T-cell (primary cell): ENCODE measurements around the gene COA1. TPM values are rescaled to one million over a fixed set of nuclear protein-coding genes. Genes with fewer than 3 reads are reported as not detected.

Experiments
- ATAC-seq, 4 experiments: fragments of 200-7000 bp in 3 of 4; fragments of 150-1000 bp in 1 of 4; cut with Tn5 transposase; replicated peaks in 1 of 4; 1 replicate in 3 of 4; 2 replicates in 1 of 4; pipeline ENCODE4 v1.10.0; 2021; ENCODE audit warnings: moderate library complexity in 3 of 4, mild to moderate bottlenecking in 2 of 4, moderate number of reproducible peaks in 1 of 4
- CTCF ChIA-PET, 2 donors: fragments of 300-600 bp; sonication (Branson Sonifier 250); formaldehyde crosslinking; loops; one replicate each; lab custom pipeline; 2022; ENCODE audit warnings: antibody characterized with exemption in 2 of 2; lab: Charles Lee
- POLR2A ChIA-PET, 2 donors: fragments of 300-600 bp; sonication (Branson Sonifier 250); formaldehyde crosslinking; loops; one replicate each; lab custom pipeline; 2022; ENCODE audit warnings: antibody characterized with exemption in 2 of 2; lab: Charles Lee
- DNase-seq, 35 experiments: peaks; one replicate each; pipeline versions ENCODE4 v3.0.0 to v3.0.0-alpha.2; 2013 to 2023
- H3K27ac ChIP-seq: one replicate; pipeline ENCODE4 v1.5.1; 2013; ENCODE audit warnings: low read length
- H3K27me3 ChIP-seq, 2 experiments: replicated peaks in 1 of 2; 1 replicate in 1 of 2; 2 replicates in 1 of 2; pipeline versions ENCODE4 v1.6.1 to v1.7.0; 2013; ENCODE audit warnings: low read length in 1 of 2, mixed read lengths in 1 of 2; ENCODE audit not compliant: control insufficient read depth in 2 of 2, insufficient read depth in 2 of 2; ENCODE audit errors: extremely low read depth in 1 of 2
- H3K36me3 ChIP-seq, 2 donors: 1 replicate in 1 of 2; 2 replicates in 1 of 2; pipeline versions ENCODE4 v1.6.1 to v1.7.0; 2013; ENCODE audit warnings: low read length in 1 of 2; ENCODE audit not compliant: control insufficient read depth in 2 of 2, insufficient read depth in 1 of 2; ENCODE audit errors: extremely low read depth in 1 of 2
- H3K4me1 ChIP-seq, 2 experiments: 1 replicate in 1 of 2; 2 replicates in 1 of 2; pipeline versions ENCODE4 v1.6.1 to v1.7.0; 2013; ENCODE audit warnings: low read length in 2 of 2, mixed read lengths in 1 of 2; ENCODE audit not compliant: insufficient read depth in 2 of 2, control insufficient read depth in 1 of 2; ENCODE audit errors: extremely low read depth in 1 of 2
- H3K4me3 ChIP-seq, 2 donors: 1 replicate in 1 of 2; 2 replicates in 1 of 2; pipeline versions ENCODE4 v1.5.1 to v1.7.0; 2013; ENCODE audit warnings: mild to moderate bottlenecking in 2 of 2, low read length in 1 of 2, moderate library complexity in 1 of 2; ENCODE audit not compliant: control insufficient read depth in 1 of 2; ENCODE audit errors: extremely low read depth in 1 of 2
- H3K9me3 ChIP-seq: 2 replicates; pipeline ENCODE4 v1.7.0; 2013
- H3K27ac Mint-ChIP-seq, 2 donors: one replicate each; pipeline ENCODE4 v1.8.0; 2020 to 2021; ENCODE audit warnings: mild to moderate bottlenecking in 2 of 2, mixed read lengths in 2 of 2
- H3K27me3 Mint-ChIP-seq, 2 donors: one replicate each; pipeline ENCODE4 v1.8.0; 2021 to 2022; ENCODE audit warnings: mixed read lengths in 2 of 2
- H3K36me3 Mint-ChIP-seq: one replicate; pipeline ENCODE4 v1.8.0; 2021; ENCODE audit warnings: mixed read lengths
- H3K4me1 Mint-ChIP-seq, 3 donors: one replicate each; pipeline ENCODE4 v1.8.0; 2020 to 2022; ENCODE audit warnings: mixed read lengths in 3 of 3, mild to moderate bottlenecking in 1 of 3
- H3K4me3 Mint-ChIP-seq, 3 donors: one replicate each; pipeline ENCODE4 v1.8.0; 2020 to 2022; ENCODE audit warnings: mild to moderate bottlenecking in 3 of 3, mixed read lengths in 3 of 3, moderate library complexity in 3 of 3
- H3K9me3 Mint-ChIP-seq, 3 donors: one replicate each; pipeline ENCODE4 v1.8.0; 2020 to 2022; ENCODE audit warnings: mixed read lengths in 3 of 3
- WGBS: methylation state at CpG from one replicate; pipeline ENCODE4 v1.1.5; 2013; ENCODE audit warnings: missing lambda C conversion rate; ENCODE audit not compliant: insufficient coverage; 5-methylcytosine and 5-hydroxymethylcytosine counted together
- total RNA-seq, 35 experiments: library from RNA in 6 of 35; stranded (reverse) in 6 of 35; fragments of 120-200 nt in 1 of 35; gene quantifications; one replicate each; pipeline versions ENCODE4 v1.2.1 to v1.2.4 and lab custom pipeline; 2013 to 2026

Gene COA1
- total RNA-seq, 5 donors from 2014 or later (not counting 1 experiment from before 2014, with no cell fraction given) = 49.6 to 92.1 (median 67.8) TPM

DNA sequence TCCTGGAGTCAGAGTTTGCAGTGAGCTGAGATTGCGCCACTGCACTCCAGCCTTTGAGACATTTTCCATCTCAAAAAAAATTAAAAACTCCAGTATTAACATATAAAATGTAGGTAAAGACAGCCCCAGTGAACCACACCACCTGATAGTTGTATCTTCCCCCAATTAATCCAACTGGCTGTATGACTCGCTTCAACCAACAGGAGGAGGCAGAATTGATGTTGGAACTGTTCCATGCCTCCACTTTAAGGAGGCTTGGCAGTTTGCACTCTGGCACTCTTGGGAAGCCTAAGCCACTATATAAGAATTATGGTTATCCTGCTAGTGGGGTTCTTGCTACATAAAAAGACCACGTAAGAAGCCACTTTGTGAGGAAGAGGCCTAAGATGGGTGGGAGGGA, 73.7 kb downstream of the COA1 start:
- no peak overlapping the region for H3K4me3 ChIP-seq
- no peaks in the 10 kb centered on the region for H3K9me3 ChIP-seq
- Mint-ChIP-seq H3K36me3 (peaks cover 30% of the 10 kb centered on the region), H3K9me3 (peaks cover 0 to 5% (median 0%) of the 10 kb centered on the region in 3 donors), H3K4me3 (no peak overlapping the region), H3K27me3 (no peaks in the 10 kb centered on the region), H3K27ac (no peak overlapping the region), H3K4me1 (peaks cover 74 to 95% (median 83%) of the 10 kb centered on the region in 3 donors)
- ATAC-seq (no peak), DNase-seq (no peak)
- ChIA-PET POLR2A (interaction anchor here in 1 of 2 donors (0.6 kb wide), 1 partner anchor 1261 kb away, joined by 3 read pairs; no protein-coding TSS in a partner anchor), CTCF (interaction anchor here in 1 of 2 donors (0.9 to 1.1 kb wide), 2 partner anchors 43 to 73 kb away, joined by 3 to 5 read pairs; no protein-coding TSS in a partner anchor)
- WGBS = no CpG with 5 or more reads among the region's 3 CpGs
- H3K27ac ChIP-seq = no peak overlapping the region
- H3K4me1 ChIP-seq = peaks cover 49 to 63% of the 10 kb centered on the region in 2 experiments
- peaks cover 0 to 4% of the 10 kb centered on the region in 2 donors for H3K36me3 ChIP-seq
- no peaks in the 10 kb centered on the region for H3K27me3 ChIP-seq

DNA sequence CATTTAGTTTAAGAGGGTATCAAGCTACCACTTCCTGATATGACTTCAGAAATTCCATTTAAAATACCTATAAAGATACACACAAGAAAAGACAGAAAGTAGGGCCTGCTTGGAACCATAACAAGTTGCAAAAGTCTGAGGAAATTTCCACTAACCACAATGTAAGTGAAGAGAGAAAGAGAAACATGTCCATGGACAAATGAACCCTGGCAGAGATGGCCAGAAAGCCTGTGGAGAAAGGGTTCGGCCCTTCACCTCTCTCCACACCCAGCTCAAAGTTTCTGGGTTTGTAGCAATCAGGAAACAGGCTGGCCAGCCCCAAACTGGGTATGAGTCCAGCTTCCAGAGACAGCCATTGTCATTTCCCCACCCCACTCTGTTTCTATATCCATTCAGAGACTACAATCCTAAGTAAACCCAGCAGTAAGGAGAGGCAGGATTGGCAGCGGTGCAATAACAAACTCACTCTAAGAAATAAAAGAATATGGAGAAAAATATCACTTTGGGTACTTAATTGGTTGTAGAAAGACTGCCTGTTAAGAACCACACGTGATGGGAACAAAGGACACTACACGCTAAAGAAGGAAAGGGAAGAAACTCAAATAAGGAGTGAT, 75.3 kb downstream of the COA1 start:
- POLR2A ChIA-PET = interaction anchor here (0.6 kb wide), 2 partner anchors 65 to 71 kb away, joined by 3 to 4 read pairs; partner anchors contain the start of gene STK17A (in 1 of the 2)
- CTCF ChIA-PET = interaction anchor here in 1 of 2 donors (0.7 to 1.3 kb wide), 2 partner anchors 46 to 71 kb away, joined by 3 to 5 read pairs; partner anchors contain the start of gene STK17A
- no peaks in the 10 kb centered on the region for H3K27me3 ChIP-seq
- H3K4me3 Mint-ChIP-seq = peak overlapping the region in 2 of 3 donors; percentile 9 to 52
- peaks cover 0 to 5% (median 0%) of the 10 kb centered on the region in 3 donors for H3K9me3 Mint-ChIP-seq
- peak overlapping the region; percentile 75 to 86 for H3K27ac Mint-ChIP-seq
- peaks cover 73 to 95% (median 82%) of the 10 kb centered on the region in 3 donors for H3K4me1 Mint-ChIP-seq
- ATAC-seq (no peak), DNase-seq (no peak)
- no peak overlapping the region for H3K4me3 ChIP-seq
- WGBS = 60% methylated on average over 1 of the region's 4 CpGs
- no peaks in the 10 kb centered on the region for H3K27me3 Mint-ChIP-seq
- H3K27ac ChIP-seq = peak overlapping the region; percentile 62
- peaks cover 30% of the 10 kb centered on the region for H3K36me3 Mint-ChIP-seq
- H3K36me3 ChIP-seq = peaks cover 0 to 4% of the 10 kb centered on the region in 2 donors
- H3K4me1 ChIP-seq = peaks cover 44 to 72% of the 10 kb centered on the region in 2 experiments
- H3K9me3 ChIP-seq = no peaks in the 10 kb centered on the region

DNA sequence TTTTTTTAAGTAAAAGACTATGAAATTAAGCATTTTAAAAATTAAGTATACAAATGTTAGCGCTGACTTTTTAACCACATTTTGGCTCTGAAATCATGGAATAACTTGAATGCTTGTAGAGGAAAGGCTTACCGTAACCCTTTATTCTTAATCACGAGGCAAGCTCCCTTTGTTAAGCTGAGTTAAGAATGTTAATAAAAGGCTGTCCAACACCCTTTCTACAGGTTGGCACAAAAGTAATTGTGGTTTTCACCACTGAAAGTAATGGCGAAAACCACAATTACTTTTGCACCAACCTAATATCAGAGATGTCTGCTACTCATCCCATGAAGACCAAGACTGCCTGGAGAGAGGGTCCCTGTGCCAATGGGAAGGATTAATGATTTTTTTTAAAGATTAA, 75.9 kb downstream of the COA1 start:
- no peak for DNase-seq
- Histone ChIP-seq H3K9me3 (no peaks in the 10 kb centered on the region), H3K27ac (peak overlapping the region; percentile 62), H3K27me3 (no peaks in the 10 kb centered on the region), H3K36me3 (peaks cover 0 to 4% of the 10 kb centered on the region in 2 donors), H3K4me3 (no peak overlapping the region), H3K4me1 (peaks cover 44 to 71% of the 10 kb centered on the region in 2 experiments)
- POLR2A ChIA-PET = interaction anchor here (0.6 kb wide), 3 partner anchors 23 to 71 kb away, joined by 3 to 4 read pairs (median 3); partner anchors contain the start of gene STK17A (in 1 of the 2)
- Mint-ChIP-seq H3K27ac (peak overlapping the region; percentile 75 to 86), H3K36me3 (peaks cover 27% of the 10 kb centered on the region), H3K4me3 (peak overlapping the region in 2 of 3 donors; percentile 9 to 52), H3K4me1 (peaks cover 73 to 95% (median 82%) of the 10 kb centered on the region in 3 donors), H3K9me3 (peaks cover 0 to 5% (median 0%) of the 10 kb centered on the region in 3 donors), H3K27me3 (no peaks in the 10 kb centered on the region)
- no CpG with 5 or more reads among the region's 4 CpGs for WGBS
- CTCF ChIA-PET = interaction anchor here in 1 of 2 donors (0.7 to 1.3 kb wide), 2 partner anchors 46 to 71 kb away, joined by 3 to 5 read pairs; partner anchors contain the start of gene STK17A
- no peak for ATAC-seq

DNA sequence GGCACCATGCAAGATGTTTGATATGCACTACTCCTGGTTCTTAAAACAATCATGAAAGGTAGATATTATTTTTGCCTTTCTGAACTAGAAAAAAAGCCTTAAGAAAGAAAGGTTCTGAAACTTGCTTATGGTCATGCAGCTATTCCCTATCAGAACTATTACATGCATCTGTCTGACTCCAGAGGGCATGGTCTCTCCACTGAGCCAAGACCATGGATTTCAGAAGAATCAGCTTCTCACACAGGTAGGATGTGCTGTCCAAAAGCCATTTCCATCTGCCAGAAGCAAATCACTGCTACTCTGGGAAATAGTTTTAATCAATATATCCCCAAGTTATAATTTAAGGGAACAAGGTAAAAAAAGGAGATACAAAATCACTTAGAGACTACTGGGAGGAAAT, 77.0 kb downstream of the COA1 start:
- peaks cover 79 to 96% (median 87%) of the 10 kb centered on the region in 3 donors for H3K4me1 Mint-ChIP-seq
- H3K4me3 ChIP-seq = peak overlapping the region in 1 of 2 donors; percentile 25
- H3K9me3 Mint-ChIP-seq = peaks cover 0 to 5% (median 0%) of the 10 kb centered on the region in 3 donors
- ChIA-PET CTCF (interaction anchor here in 1 of 2 donors (0.5 to 1.9 kb wide), 2 partner anchors 12 to 70 kb away, joined by 3 to 10 read pairs; partner anchors contain the start of gene STK17A), POLR2A (interaction anchor here in 1 of 2 donors (0.6 kb wide), 1 partner anchor 80 kb away, joined by 5 read pairs; no protein-coding TSS in a partner anchor)
- H3K36me3 ChIP-seq = peaks cover 0 to 3% of the 10 kb centered on the region in 2 donors
- H3K9me3 ChIP-seq = no peaks in the 10 kb centered on the region
- DNase-seq (no peak), ATAC-seq (no peak)
- peak overlapping the region; percentile 95 for H3K27ac ChIP-seq
- peaks cover 23% of the 10 kb centered on the region for H3K36me3 Mint-ChIP-seq
- no peaks in the 10 kb centered on the region for H3K27me3 Mint-ChIP-seq
- peaks cover 53 to 76% of the 10 kb centered on the region in 2 experiments for H3K4me1 ChIP-seq
- no peaks in the 10 kb centered on the region for H3K27me3 ChIP-seq
- H3K4me3 Mint-ChIP-seq = peak overlapping the region in 2 of 3 donors; percentile 13 to 78
- peak overlapping the region; percentile 99 to 100 for H3K27ac Mint-ChIP-seq

DNA sequence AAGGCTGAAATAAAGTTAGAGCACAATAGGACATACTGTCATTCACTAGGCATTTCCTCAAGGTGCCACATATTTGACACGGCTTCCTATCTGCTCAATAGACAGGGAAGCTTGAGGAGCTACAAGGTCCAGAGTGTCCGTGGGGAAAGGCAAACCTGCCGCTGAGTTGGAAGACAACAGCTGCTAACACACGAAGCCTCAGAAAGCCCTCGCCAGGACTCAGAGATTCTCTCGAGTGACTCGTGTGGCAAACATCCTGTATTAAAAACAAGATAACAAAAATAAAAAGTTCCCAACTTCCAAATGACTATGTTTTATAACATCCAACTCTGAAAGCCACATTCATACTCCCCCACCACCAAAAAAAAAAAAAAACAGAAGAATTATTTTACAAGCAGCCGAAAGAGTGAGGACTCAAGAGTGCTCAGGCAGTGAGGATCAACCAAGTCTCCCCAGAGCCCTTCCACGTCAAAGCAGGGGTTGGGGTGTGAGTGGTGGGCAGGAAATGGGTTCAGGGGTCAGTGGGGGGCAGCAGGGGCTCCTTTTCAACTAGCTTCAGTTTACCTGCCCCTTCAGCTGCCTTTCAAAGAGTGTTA, 78.8 kb downstream of the COA1 start:
- ChIA-PET CTCF (interaction anchor here (0.6 to 4.3 kb wide), 11 partner anchors 12 to 68 kb away, joined by 3 to 54 read pairs (median 6); partner anchors contain the start of gene STK17A (in 2 of the 2)), POLR2A (interaction anchor here (0.6 to 3.6 kb wide), 10 partner anchors 15 to 66 kb away, joined by 3 to 88 read pairs (median 6); partner anchors contain the start of gene STK17A (in 1 of the 2))
- peak overlapping the region; percentile 95 for H3K27ac ChIP-seq
- DNase-seq (peak in 8 of 35 experiments; percentile 25 to 51 (median 40)), ATAC-seq (no peak)
- no peaks in the 10 kb centered on the region for H3K27me3 Mint-ChIP-seq
- peaks cover 72 to 91% of the 10 kb centered on the region in 2 experiments for H3K4me1 ChIP-seq
- H3K36me3 Mint-ChIP-seq = peaks cover 20% of the 10 kb centered on the region
- peaks cover 0 to 2% of the 10 kb centered on the region in 2 donors for H3K36me3 ChIP-seq
- WGBS = 0% methylated on average over 7 of the region's 9 CpGs
- no peaks in the 10 kb centered on the region for H3K9me3 ChIP-seq
- peaks cover 88 to 97% (median 93%) of the 10 kb centered on the region in 3 donors for H3K4me1 Mint-ChIP-seq
- no peaks in the 10 kb centered on the region for H3K27me3 ChIP-seq
- H3K27ac Mint-ChIP-seq = peak overlapping the region; percentile 99 to 100
- peak overlapping the region; percentile 69 to 78 (median 76) for H3K4me3 Mint-ChIP-seq
- H3K9me3 Mint-ChIP-seq = peaks cover 0 to 5% (median 0%) of the 10 kb centered on the region in 3 donors
- H3K4me3 ChIP-seq = peak overlapping the region; percentile 51 to 69
